Uterus (tissue), 4 donors: ENCODE measurements around the gene TMEM132A. TPM values are rescaled to one million over a fixed set of nuclear protein-coding genes. Genes with fewer than 3 reads are reported as not detected.
A peak's percentile ranks its signal among the peaks of the same experiment; 100 is the strongest.

Experiments used
- DNase-seq, 2 donors: peaks; one replicate each; pipeline ENCODE4 v3.0.0-alpha.2; 2019 to 2020
- H3K27ac ChIP-seq, 2 donors: fragments of 200-600 bp; sonication (generic); 1 replicate in 1 of 2; 2 replicates in 1 of 2; pipeline ENCODE4 v1.5.1; 2016 to 2018
- H3K27me3 ChIP-seq, 2 donors: fragments of 200-600 bp; sonication (generic); one replicate each; pipeline ENCODE4 v1.5.1; 2018 to 2019; ENCODE audit warnings: control low read depth in 1 of 2
- H3K36me3 ChIP-seq, 2 donors: fragments of 200-600 bp; sonication (generic); one replicate each; pipeline ENCODE4 v1.5.1; 2019; ENCODE audit warnings: control low read depth in 1 of 2
- H3K4me1 ChIP-seq, 2 donors: fragments of 200-600 bp; sonication (generic); one replicate each; pipeline ENCODE4 v1.5.1; 2018 to 2019; ENCODE audit warnings: control low read depth in 1 of 2
- H3K4me3 ChIP-seq, 2 donors: fragments of 200-600 bp; sonication (generic); 1 replicate in 1 of 2; 2 replicates in 1 of 2; pipeline ENCODE4 v1.5.1; 2018 to 2019; ENCODE audit warnings: mild to moderate bottlenecking in 1 of 2
- H3K9me3 ChIP-seq, 2 donors: fragments of 200-600 bp; sonication (generic); one replicate each; pipeline ENCODE4 v1.5.1; 2019; ENCODE audit warnings: control low read depth in 1 of 2
- POLR2A ChIP-seq, 2 donors: fragments of 450-650 bp; IDR thresholded peaks; one replicate each; pipeline ENCODE4 v1.6.1; 2016; ENCODE audit warnings: antibody characterized with exemption in 2 of 2, mild to moderate bottlenecking in 1 of 2, moderate library complexity in 1 of 2
- intact Hi-C: fragments of 100-400 bp; cut with DNase I; formaldehyde crosslinking; loops from one replicate; pipeline ENCODE4 v1.15.1; 2023; ENCODE audit warnings: low total_unique reads
- total RNA-seq, 4 donors: library from RNA; depleted of rRNA in 3 of 4; stranded (reverse); fragments of >200 nt in 3 of 4; gene quantifications; one replicate each; pipeline versions ENCODE4 v1.1.0 to v1.2.4, GENCODE V29; 2014 to 2023
- TF ChIP-seq, protein P1 (sequence below), 4 experiments: fragments of 200-600 bp in 2 of 4; fragments of 450-650 bp in 2 of 4; sonication (generic) in 2 of 4; IDR thresholded peaks; one replicate each; pipeline ENCODE4 v1.5.1; 2016 to 2019; ENCODE audit warnings: antibody characterized with exemption in 4 of 4, mild to moderate bottlenecking in 2 of 4, moderate library complexity in 1 of 4
- donor health status: DM: yes; HTN: yes; CAD: no.

The TMEM132A gene
- total RNA-seq, 4 donors from 2014 or later = under 0.01 to 47.7 (median 7.7) TPM

DNA sequence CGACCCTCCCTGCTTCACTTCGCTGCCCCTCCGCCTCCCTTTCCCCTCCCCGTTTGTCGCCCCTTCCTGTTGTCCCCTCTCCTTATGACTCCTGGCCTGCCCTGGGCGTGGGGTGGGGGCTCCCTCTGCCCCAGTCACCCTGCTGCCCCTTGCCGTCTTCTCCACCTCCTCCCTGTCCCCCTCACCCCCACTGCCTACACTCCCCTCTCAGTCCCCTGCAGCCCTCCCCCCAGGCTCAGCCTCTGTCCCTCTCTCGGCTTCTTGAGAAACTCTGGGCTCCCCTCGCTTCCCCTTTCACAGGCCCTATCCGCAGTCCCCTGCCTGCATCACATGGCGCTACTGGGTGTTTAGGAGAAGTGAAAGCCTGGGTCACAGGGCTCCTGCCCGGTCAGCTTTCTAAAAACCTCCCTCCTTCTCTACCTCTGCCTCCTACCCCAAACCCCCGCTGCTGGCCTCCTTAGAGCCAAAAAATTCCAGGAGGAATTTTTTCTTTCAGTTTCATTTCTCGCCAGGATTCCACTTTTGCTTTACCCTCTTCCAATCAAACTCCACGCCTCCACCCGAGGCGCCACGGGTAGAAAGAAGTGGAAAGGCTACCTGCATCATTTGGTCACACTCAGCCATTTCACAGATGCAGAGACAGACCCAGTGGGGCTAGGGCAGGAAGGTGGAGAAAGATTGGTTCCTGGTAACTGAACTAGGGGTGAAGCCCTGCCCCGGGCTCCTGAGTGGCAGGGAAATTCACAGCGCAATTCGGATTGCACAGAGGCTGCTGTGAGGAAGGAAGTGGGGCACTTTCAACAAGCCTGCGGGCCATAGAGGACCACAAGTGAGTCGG lies 27.9 kb downstream of the TMEM132A start, which contains the start of gene SLC15A3:
SLC15A3 (minus strand) TSS at position 273 of the 838 bp plus-strand sequence. CDS start 625 bp downstream, outside the sequence.
- H3K4me3 ChIP-seq = peak within 1 kb of the TSS; percentile 55 to 63
- intact Hi-C loops = no loop called here
- no peaks in the 10 kb centered on the region for H3K27me3 ChIP-seq
- DNase-seq = peak; percentile 57 to 61
- peak within 1 kb of the TSS; percentile 94 to 96 for H3K27ac ChIP-seq
- TF ChIP-seq, protein P1, sequence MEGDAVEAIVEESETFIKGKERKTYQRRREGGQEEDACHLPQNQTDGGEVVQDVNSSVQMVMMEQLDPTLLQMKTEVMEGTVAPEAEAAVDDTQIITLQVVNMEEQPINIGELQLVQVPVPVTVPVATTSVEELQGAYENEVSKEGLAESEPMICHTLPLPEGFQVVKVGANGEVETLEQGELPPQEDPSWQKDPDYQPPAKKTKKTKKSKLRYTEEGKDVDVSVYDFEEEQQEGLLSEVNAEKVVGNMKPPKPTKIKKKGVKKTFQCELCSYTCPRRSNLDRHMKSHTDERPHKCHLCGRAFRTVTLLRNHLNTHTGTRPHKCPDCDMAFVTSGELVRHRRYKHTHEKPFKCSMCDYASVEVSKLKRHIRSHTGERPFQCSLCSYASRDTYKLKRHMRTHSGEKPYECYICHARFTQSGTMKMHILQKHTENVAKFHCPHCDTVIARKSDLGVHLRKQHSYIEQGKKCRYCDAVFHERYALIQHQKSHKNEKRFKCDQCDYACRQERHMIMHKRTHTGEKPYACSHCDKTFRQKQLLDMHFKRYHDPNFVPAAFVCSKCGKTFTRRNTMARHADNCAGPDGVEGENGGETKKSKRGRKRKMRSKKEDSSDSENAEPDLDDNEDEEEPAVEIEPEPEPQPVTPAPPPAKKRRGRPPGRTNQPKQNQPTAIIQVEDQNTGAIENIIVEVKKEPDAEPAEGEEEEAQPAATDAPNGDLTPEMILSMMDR (IDR thresholded peaks at IDR 0.05) = no peak
- TF ChIP-seq POLR2A (IDR thresholded peaks at IDR 0.05) = no peak
- no peaks in the 10 kb centered on the region for H3K9me3 ChIP-seq
- peaks cover 0 to 9% of the 10 kb centered on the region in 2 donors for H3K4me1 ChIP-seq
- no peaks in the 10 kb centered on the region for H3K36me3 ChIP-seq

DNA sequence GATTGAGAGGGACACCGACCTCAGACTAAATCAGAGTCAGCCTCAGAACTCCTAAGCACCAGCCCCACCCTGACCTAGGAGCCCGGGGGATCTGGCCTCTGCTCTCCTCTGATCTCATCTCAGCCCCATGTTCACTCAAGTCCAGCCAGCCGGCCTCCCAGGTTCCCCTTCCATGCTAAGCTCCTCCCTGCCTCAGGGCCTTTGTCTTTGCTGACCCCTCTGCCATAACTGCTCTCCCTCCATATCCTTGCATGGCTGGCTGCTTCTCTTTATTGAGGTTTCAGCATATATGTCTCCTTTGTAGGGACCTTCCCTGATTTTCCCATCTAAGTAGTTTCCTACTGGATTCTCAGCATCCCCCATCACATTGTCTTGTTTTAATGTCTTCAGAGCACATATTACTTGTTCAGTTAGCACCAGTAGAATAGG lies 28.5 kb downstream of the TMEM132A start:
- Histone ChIP-seq H3K4me1 (peaks cover 0 to 9% of the 10 kb centered on the region in 2 donors), H3K4me3 (peak overlapping the region; percentile 55 to 63), H3K9me3 (no peaks in the 10 kb centered on the region), H3K36me3 (no peaks in the 10 kb centered on the region), H3K27me3 (no peaks in the 10 kb centered on the region), H3K27ac (peak overlapping the region; percentile 94 to 96)
- intact Hi-C loops = no loop called here
- TF ChIP-seq, protein P1 (IDR thresholded peaks at IDR 0.05) = no peak
- TF ChIP-seq POLR2A (IDR thresholded peaks at IDR 0.05) = no peak
- no peak for DNase-seq

DNA sequence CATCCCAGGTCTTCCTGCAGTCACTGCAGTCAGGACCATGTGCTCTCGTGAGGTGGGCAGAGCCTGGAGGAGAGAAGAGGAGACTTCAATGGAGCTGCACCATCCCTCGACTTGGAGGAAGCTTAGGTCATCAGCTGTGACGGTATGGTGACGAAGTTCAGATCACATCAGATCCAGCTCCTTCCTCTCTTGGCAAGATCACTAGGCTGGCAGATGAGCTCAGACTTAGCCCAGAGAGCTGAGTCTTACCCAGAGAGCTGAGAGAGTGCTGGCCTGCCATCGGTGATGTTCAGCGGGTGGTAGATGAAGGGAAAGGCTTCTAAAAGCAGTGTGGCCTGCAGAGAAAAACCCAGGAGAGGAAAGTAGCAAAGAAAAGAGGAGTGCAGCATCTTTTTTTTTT lies 29.5 kb downstream of the TMEM132A start:
- DNase-seq = no peak
- TF ChIP-seq POLR2A (IDR thresholded peaks at IDR 0.05) = no peak
- TF ChIP-seq, protein P1 (IDR thresholded peaks at IDR 0.05) = no peak
- H3K36me3 ChIP-seq = no peaks in the 10 kb centered on the region
- H3K9me3 ChIP-seq = no peaks in the 10 kb centered on the region
- peaks cover 0 to 9% of the 10 kb centered on the region in 2 donors for H3K4me1 ChIP-seq
- intact Hi-C loops = no loop called here
- H3K27ac ChIP-seq = no peak overlapping the region
- no peak overlapping the region for H3K4me3 ChIP-seq
- H3K27me3 ChIP-seq = no peaks in the 10 kb centered on the region

DNA sequence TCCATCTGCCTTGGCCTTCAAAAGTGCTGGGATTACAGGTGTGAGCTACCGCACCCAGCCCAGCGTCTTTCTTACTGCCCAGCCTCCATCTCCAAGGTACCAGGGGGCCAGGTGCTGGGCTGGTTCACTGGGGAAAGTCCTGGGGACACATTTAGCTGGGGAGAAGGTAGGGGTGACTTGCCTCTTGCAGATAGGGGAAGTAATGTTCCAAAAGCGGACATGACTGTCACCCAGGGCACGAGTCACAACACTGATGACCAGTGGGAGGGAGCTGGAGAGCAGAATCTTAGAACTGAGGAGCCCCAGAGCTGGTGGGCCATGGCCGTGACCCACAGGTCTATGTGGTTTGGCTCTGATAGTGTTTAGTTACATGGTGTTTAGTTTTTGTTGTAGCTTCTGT lies 30.2 kb downstream of the TMEM132A start:
- no peak for DNase-seq
- peaks cover 0 to 9% of the 10 kb centered on the region in 2 donors for H3K4me1 ChIP-seq
- H3K27ac ChIP-seq = no peak overlapping the region
- H3K9me3 ChIP-seq = no peaks in the 10 kb centered on the region
- intact Hi-C loops = no loop called here
- no peak for TF ChIP-seq POLR2A (IDR thresholded peaks at IDR 0.05)
- TF ChIP-seq, protein P1 (IDR thresholded peaks at IDR 0.05) = no peak
- H3K4me3 ChIP-seq = no peak overlapping the region
- no peaks in the 10 kb centered on the region for H3K36me3 ChIP-seq
- H3K27me3 ChIP-seq = no peaks in the 10 kb centered on the region

GRCh38 chr11:60955571-60955970 lies 31.3 kb downstream of the TMEM132A start:
- no peak for DNase-seq
- no peak overlapping the region for H3K27ac ChIP-seq
- intact Hi-C loops = no loop called here
- H3K4me3 ChIP-seq = no peak overlapping the region
- peaks cover 0 to 5% of the 10 kb centered on the region in 2 donors for H3K4me1 ChIP-seq
- no peaks in the 10 kb centered on the region for H3K36me3 ChIP-seq
- TF ChIP-seq, protein P1 (IDR thresholded peaks at IDR 0.05) = no peak
- no peak for TF ChIP-seq POLR2A (IDR thresholded peaks at IDR 0.05)
- no peaks in the 10 kb centered on the region for H3K9me3 ChIP-seq
- no peaks in the 10 kb centered on the region for H3K27me3 ChIP-seq
